Measurements from ENCODE around the gene CNBD2. TPM values are rescaled to one million over a fixed set of nuclear protein-coding genes. Genes with fewer than 3 reads are reported as not detected.
"Not testable (repeated sequence)": the region's sequence is repeated elsewhere in the genome, so short reads cannot be mapped to it uniquely, and the experiment has no call there.

The CNBD2 gene
- total RNA-seq, 2 donors from 2014 or later = 3.3 to 4.7 TPM

GRCh38 chr20:35952480-35953386 is 15.7 kb upstream of the CNBD2 start:
- Histone ChIP-seq H3K4me1 (peaks cover 6% of the 10 kb centered on the region), H3K9ac (ENCODE audit: low read depth in 2 of 2, low read length in 2 of 2) (peak overlapping the region; percentile 81 to 100), H3K4me3 (peak overlapping the region; percentile 79), H3K27ac (peak overlapping the region; percentile 98), H3K9me3 (no peaks in the 10 kb centered on the region), H3K27me3 (no peaks in the 10 kb centered on the region), H3K36me3 (no peaks in the 10 kb centered on the region)
- TF ChIP-seq CTCF (IDR thresholded peaks at IDR 0.05) = no peak
- no peak for DNase-seq
- intact Hi-C loops (cut with DNase I) = no loop called here

- Histone ChIP-seq H3K4me1 (peaks cover 6% of the 10 kb centered on the region), H3K36me3 (no peaks in the 10 kb centered on the region), H3K9me3 (no peaks in the 10 kb centered on the region), H3K27ac (peak overlapping the region; percentile 98), H3K27me3 (no peaks in the 10 kb centered on the region), H3K4me3 (peak overlapping the region; percentile 79), H3K9ac (ENCODE audit: low read depth in 2 of 2, low read length in 2 of 2) (peak overlapping the region; percentile 81 to 100)
- intact Hi-C loops (cut with DNase I) = no loop called here
- no peak for TF ChIP-seq CTCF (IDR thresholded peaks at IDR 0.05)
- DNase-seq = peak; percentile 49
These were observed 14.8 kb upstream of the CNBD2 start for GRCh38 chr20:35953387-35954199.

GRCh38 chr20:35954200-35954906 is 14.0 kb upstream of the CNBD2 start, which contains the start of gene SCAND1:
SCAND1 (minus strand) TSS chr20:35954502; CDS start chr20:35954284, 218 bp downstream.
- intact Hi-C loops (cut with DNase I) = no loop called here
- no peaks in the 10 kb centered on the region for H3K27me3 ChIP-seq
- H3K9ac ChIP-seq (ENCODE audit: low read depth in 2 of 2, low read length in 2 of 2) = peak within 1 kb of the TSS; percentile 81 to 100
- peak within 1 kb of the TSS; percentile 79 for H3K4me3 ChIP-seq
- DNase-seq = peak; percentile 96
- no peaks in the 10 kb centered on the region for H3K9me3 ChIP-seq
- H3K36me3 ChIP-seq = no peaks in the 10 kb centered on the region
- peak; percentile 96 for TF ChIP-seq CTCF (IDR thresholded peaks at IDR 0.05)
- H3K4me1 ChIP-seq = peaks cover 6% of the 10 kb centered on the region
- H3K27ac ChIP-seq = peak within 1 kb of the TSS; percentile 98

- Histone ChIP-seq H3K27ac (peak overlapping the region; percentile 98), H3K9me3 (no peaks in the 10 kb centered on the region), H3K36me3 (no peaks in the 10 kb centered on the region), H3K4me3 (peak overlapping the region; percentile 79), H3K4me1 (peaks cover 6% of the 10 kb centered on the region), H3K9ac (ENCODE audit: low read depth in 2 of 2, low read length in 2 of 2) (peak overlapping the region; percentile 81 to 100), H3K27me3 (no peaks in the 10 kb centered on the region)
- TF ChIP-seq CTCF (IDR thresholded peaks at IDR 0.05) = no peak
- no peak for DNase-seq
- intact Hi-C loops (cut with DNase I) = no loop called here
These were observed 13.5 kb upstream of the CNBD2 start for GRCh38 chr20:35954907-35955251.

GRCh38 chr20:35956616-35957015 is 11.8 kb upstream of the CNBD2 start:
- Histone ChIP-seq H3K9ac (ENCODE audit: low read depth in 2 of 2, low read length in 2 of 2) (no peak overlapping the region), H3K9me3 (no peaks in the 10 kb centered on the region), H3K27me3 (no peaks in the 10 kb centered on the region), H3K27ac (no peak overlapping the region), H3K4me3 (no peak overlapping the region), H3K36me3 (no peaks in the 10 kb centered on the region), H3K4me1 (peaks cover 6% of the 10 kb centered on the region)
- intact Hi-C loops (cut with DNase I) = no loop called here
- TF ChIP-seq CTCF (IDR thresholded peaks at IDR 0.05) = no peak
- DNase-seq = no peak

- H3K9me3 ChIP-seq; H3K4me1 ChIP-seq; intact Hi-C loops (cut with DNase I); H3K27ac ChIP-seq; H3K9ac ChIP-seq (ENCODE audit: low read depth in 2 of 2, low read length in 2 of 2); DNase-seq; H3K36me3 ChIP-seq; H3K27me3 ChIP-seq; H3K4me3 ChIP-seq: not testable (repeated sequence)
These were observed 9.1 kb upstream of the CNBD2 start for GRCh38 chr20:35959291-35959690.
